Esophagus muscularis mucosa (tissue), 4 donors: ENCODE data around the gene TRIM63. TPM values are rescaled to one million over a fixed set of nuclear protein-coding genes. Genes with fewer than 3 reads are reported as not detected.

Experiments
- DNase-seq: peaks from one replicate; pipeline ENCODE4 v3.0.0-alpha.2; 2017; ENCODE audit errors: extremely low spot score
- H3K27ac ChIP-seq, 4 donors: fragments of 200-600 bp; sonication (generic); replicated peaks in 1 of 4; 1 replicate in 3 of 4; 2 replicates in 1 of 4; pipeline ENCODE4 v1.5.1; 2016 to 2019; ENCODE audit warnings: mild to moderate bottlenecking in 1 of 4
- H3K27me3 ChIP-seq, 4 donors: fragments of 200-600 bp; sonication (generic); one replicate each; pipeline versions ENCODE4 v1.5.1 to v1.6.0; 2016 to 2019
- H3K36me3 ChIP-seq, 4 donors: fragments of 200-600 bp; sonication (generic); one replicate each; pipeline ENCODE4 v1.5.1; 2016 to 2019
- H3K4me1 ChIP-seq, 4 donors: fragments of 200-600 bp; sonication (generic); one replicate each; pipeline ENCODE4 v1.5.1; 2016 to 2019
- H3K4me3 ChIP-seq, 4 donors: fragments of 200-600 bp; sonication (generic); 1 replicate in 2 of 4; 2 replicates in 2 of 4; pipeline ENCODE4 v1.5.1; 2016 to 2019; ENCODE audit warnings: mild to moderate bottlenecking in 4 of 4, moderate library complexity in 1 of 4
- H3K9me3 ChIP-seq, 4 donors: fragments of 200-600 bp; sonication (generic); 1 replicate in 3 of 4; 2 replicates in 1 of 4; pipeline ENCODE4 v1.5.1; 2016 to 2019
- EP300 ChIP-seq: sonication (generic); formaldehyde crosslinking; IDR thresholded peaks from one replicate; pipeline ENCODE4 v1.6.1; 2017; ENCODE audit warnings: antibody characterized with exemption
- POLR2A ChIP-seq: fragments of 450-650 bp; IDR thresholded peaks from one replicate; pipeline ENCODE4 v1.6.1; 2017; ENCODE audit warnings: antibody characterized with exemption, moderate library complexity, mild to moderate bottlenecking, low read depth
- POLR2AphosphoS5 ChIP-seq, 2 donors: sonication (generic); formaldehyde crosslinking; IDR thresholded peaks; one replicate each; pipeline ENCODE4 v1.6.1; 2017; ENCODE audit warnings: antibody characterized with exemption in 2 of 2
- WGBS: methylation state at CpG from one replicate; pipeline ENCODE4 v1.1.5; 2018; 5-methylcytosine and 5-hydroxymethylcytosine counted together
- intact Hi-C: fragments of 100-400 bp; cut with DNase I; formaldehyde crosslinking; loops from one replicate; pipeline ENCODE4 v1.15.1; 2023
- total RNA-seq, 4 donors: library from RNA; depleted of rRNA; stranded (reverse); fragments of >200 nt; gene quantifications; one replicate each; pipeline versions ENCODE4 v1.1.0 to v1.2.1, GENCODE V29; 2016
- TF ChIP-seq, protein P1 (sequence below), 3 experiments: fragments of 200-600 bp in 2 of 3; fragments of 450-650 bp in 1 of 3; sonication (generic) in 2 of 3; IDR thresholded peaks; one replicate each; pipeline ENCODE4 v1.5.1; 2017 to 2019; ENCODE audit warnings: antibody characterized with exemption in 3 of 3, mild to moderate bottlenecking in 2 of 3, moderate library complexity in 1 of 3

Gene TRIM63
- total RNA-seq, 4 donors from 2014 or later = 0.42 to 4.1 (median 2.1) TPM; not detected in 1

DNA sequence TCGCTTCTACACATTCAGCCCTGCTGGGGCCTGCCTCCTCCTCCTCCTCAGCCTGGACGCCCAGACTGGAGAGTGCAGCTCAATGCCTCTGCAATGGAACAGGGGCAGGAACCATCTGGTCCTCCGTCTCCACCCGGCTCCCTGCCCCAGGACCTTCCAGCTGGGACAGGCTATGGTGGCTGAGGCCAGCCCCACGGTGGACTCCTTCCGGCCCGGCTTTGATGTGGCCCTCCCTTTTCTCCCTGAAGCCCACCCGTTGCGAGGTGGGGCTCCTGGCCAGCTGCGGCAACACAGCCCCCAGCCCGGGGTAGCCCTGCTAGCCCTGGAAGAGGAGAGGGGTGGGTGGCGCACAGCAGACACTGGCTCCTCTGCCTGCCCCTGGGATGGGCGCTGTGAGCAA is 44.4 kb downstream of the TRIM63 start:
- 77% methylated on average over 10 of the region's 13 CpGs for WGBS
- Histone ChIP-seq H3K4me3 (no peak overlapping the region), H3K36me3 (no peaks in the 10 kb centered on the region), H3K27ac (no peak overlapping the region), H3K27me3 (no peaks in the 10 kb centered on the region), H3K9me3 (no peaks in the 10 kb centered on the region), H3K4me1 (peaks cover 10 to 24% (median 18%) of the 10 kb centered on the region in 4 donors)
- intact Hi-C loops = no loop called here
- TF ChIP-seq POLR2A = no peak
- TF ChIP-seq, protein P1, sequence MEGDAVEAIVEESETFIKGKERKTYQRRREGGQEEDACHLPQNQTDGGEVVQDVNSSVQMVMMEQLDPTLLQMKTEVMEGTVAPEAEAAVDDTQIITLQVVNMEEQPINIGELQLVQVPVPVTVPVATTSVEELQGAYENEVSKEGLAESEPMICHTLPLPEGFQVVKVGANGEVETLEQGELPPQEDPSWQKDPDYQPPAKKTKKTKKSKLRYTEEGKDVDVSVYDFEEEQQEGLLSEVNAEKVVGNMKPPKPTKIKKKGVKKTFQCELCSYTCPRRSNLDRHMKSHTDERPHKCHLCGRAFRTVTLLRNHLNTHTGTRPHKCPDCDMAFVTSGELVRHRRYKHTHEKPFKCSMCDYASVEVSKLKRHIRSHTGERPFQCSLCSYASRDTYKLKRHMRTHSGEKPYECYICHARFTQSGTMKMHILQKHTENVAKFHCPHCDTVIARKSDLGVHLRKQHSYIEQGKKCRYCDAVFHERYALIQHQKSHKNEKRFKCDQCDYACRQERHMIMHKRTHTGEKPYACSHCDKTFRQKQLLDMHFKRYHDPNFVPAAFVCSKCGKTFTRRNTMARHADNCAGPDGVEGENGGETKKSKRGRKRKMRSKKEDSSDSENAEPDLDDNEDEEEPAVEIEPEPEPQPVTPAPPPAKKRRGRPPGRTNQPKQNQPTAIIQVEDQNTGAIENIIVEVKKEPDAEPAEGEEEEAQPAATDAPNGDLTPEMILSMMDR (IDR thresholded peaks at IDR 0.05) = no peak
- no peak for TF ChIP-seq EP300
- no peak for TF ChIP-seq POLR2AphosphoS5 (IDR thresholded peaks at IDR 0.05)
- no peak for DNase-seq

DNA sequence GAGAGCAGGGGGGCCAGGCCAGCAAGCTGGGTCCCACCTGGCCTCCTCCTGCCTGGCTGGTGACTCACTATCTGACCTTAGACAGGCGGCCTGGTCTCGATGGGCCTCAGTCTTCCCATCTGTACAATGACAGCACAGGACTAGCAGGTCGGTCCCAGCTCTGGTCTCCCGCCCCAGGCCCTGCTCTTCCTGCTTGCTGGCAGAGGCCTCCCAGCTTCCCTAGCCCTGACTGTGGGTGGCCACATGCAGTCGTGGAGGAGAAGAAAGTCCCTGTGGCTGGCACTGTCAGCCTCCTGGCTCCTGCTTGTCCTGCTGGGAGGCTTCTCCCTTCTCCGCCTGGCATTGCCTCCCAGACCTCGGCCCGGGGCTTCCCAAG is 45.0 kb downstream of the TRIM63 start:
- Histone ChIP-seq H3K36me3 (no peaks in the 10 kb centered on the region), H3K4me3 (peak overlapping the region in 1 of 4 donors; percentile 41), H3K27me3 (no peaks in the 10 kb centered on the region), H3K4me1 (peaks cover 10 to 30% (median 20%) of the 10 kb centered on the region in 4 donors), H3K9me3 (no peaks in the 10 kb centered on the region), H3K27ac (no peak overlapping the region)
- intact Hi-C loops = no loop called here
- DNase-seq = no peak
- 74% methylated on average over 4 of the region's 8 CpGs for WGBS
- no peak for TF ChIP-seq EP300
- TF ChIP-seq, protein P1 (IDR thresholded peaks at IDR 0.05) = no peak
- TF ChIP-seq POLR2A = no peak
- TF ChIP-seq POLR2AphosphoS5 (IDR thresholded peaks at IDR 0.05) = no peak

DNA sequence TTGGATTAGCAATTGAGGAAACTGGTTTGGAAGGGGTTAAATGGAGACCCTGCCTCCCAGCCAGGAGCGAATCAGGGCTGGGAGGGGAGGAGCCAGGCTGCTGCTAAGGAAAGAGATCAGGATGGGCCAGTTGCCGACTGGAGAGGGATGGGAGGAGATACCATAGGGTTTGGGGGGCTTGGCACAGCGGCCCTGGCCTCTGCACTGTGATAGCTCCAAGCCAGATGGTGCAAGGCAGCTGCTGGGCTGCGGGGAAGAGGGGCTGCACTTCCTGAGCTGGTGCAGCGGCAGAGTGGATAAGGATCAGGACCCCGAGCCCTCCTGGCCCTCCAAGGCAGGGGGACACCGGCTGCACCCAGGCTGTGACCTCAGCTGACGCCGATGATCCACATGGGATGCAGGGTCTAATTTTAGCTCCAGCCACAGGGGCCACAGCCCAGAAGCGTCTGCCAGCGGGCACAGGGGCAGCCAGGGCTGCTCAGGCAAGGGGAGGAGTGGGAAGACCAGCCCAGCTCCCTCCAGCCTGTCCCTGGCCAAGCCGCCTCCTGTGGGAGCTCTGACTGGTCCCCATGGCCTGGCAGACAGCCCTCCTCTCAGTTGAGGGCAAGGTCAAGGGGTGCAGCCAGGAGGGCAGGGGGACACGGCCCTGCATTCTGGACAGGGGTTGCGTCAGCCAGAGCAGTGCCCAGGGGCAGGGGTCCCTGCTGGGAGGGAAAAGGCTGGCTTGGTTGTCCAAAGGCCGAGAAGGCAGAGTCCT is 45.6 kb downstream of the TRIM63 start, which contains the start of gene EXTL1:
TSS of gene EXTL1 (plus strand) at position 129 of the 757 bp plus-strand sequence. CDS start 872 bp downstream, outside the sequence.
- H3K4me3 ChIP-seq = peak within 1 kb of the TSS in 3 of 4 donors; percentile 14 to 41 (median 18)
- TF ChIP-seq, protein P1 (IDR thresholded peaks at IDR 0.05) = no peak
- no peak for TF ChIP-seq EP300
- no peak for TF ChIP-seq POLR2A
- TF ChIP-seq POLR2AphosphoS5 (IDR thresholded peaks at IDR 0.05) = no peak

DNA sequence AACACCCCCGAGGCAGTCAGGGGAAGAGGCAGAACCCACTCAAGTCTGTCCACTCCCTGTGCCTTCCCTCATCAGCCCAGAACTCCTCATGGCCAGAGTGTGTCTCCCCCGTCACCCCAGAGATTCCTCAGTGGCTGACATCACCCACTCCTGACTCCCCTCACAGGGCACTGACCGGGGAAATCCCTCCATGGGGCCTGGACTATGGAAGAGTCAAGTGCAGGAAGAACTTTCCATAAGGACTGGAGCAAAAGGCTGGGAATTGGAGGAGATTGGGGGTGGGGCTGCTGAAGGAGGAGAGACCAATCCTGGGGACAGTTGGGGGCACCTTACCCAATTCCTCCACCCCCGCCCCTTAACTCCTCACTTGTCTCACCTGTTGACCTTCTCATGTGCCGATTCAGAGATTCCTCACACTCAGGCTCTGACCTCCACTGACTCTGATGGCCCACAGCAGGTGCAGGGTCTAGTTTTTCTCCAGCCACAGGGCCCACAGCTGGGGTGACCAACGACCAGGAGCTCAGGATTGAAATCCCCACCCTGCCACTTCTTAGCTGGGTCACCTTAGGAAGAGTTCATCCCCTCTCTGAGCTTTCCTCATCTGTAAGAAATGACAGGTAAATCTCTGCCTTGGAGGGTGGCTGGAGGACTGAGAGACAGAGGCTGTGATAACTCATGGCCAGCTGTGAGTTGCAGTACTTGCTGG is 46.3 kb downstream of the TRIM63 start:
- peaks cover 10 to 41% (median 21%) of the 10 kb centered on the region in 4 donors for H3K4me1 ChIP-seq

More for the DNA sequence above, 45.6 kb downstream of the TRIM63 start, which contains the start of gene EXTL1:
- no peaks in the 10 kb centered on the region for H3K27me3 ChIP-seq
- WGBS = 39% methylated on average over 5 of the region's 15 CpGs
- no peaks in the 10 kb centered on the region for H3K9me3 ChIP-seq
- H3K4me1 ChIP-seq = peaks cover 10 to 36% (median 21%) of the 10 kb centered on the region in 4 donors
- H3K36me3 ChIP-seq = no peaks in the 10 kb centered on the region
- intact Hi-C loops = no loop called here
- no peak within 1 kb of the TSS for H3K27ac ChIP-seq
- no peak for DNase-seq

More for the DNA sequence above, 46.3 kb downstream of the TRIM63 start:
- Histone ChIP-seq H3K9me3 (no peaks in the 10 kb centered on the region), H3K27me3 (no peaks in the 10 kb centered on the region), H3K36me3 (no peaks in the 10 kb centered on the region), H3K27ac (no peak overlapping the region), H3K4me3 (peak overlapping the region in 1 of 4 donors; percentile 18)
- no peak for DNase-seq
- WGBS = 54% methylated on average over 5 of the region's 6 CpGs
- TF ChIP-seq, protein P1 (IDR thresholded peaks at IDR 0.05) = no peak
- TF ChIP-seq POLR2AphosphoS5 (IDR thresholded peaks at IDR 0.05) (no peak), EP300 (no peak), POLR2A (no peak)
- intact Hi-C loops = no loop called here
